ENCODE data around the gene HARBI1. TPM values are rescaled to one million over a fixed set of nuclear protein-coding genes. Genes with fewer than 3 reads are reported as not detected.

Gene HARBI1
- total RNA-seq, 1 experiment from 2014 or later: 4.4 TPM

- DNase-seq (ENCODE audit: low spot score): no peak
- POLR2A ChIA-PET: no interaction called here
- H3K4me3 Mint-ChIP-seq: no peak overlapping the region
- H3K36me3 Mint-ChIP-seq: no peaks in the 10 kb centered on the region
- no peaks in the 10 kb centered on the region for H3K4me1 Mint-ChIP-seq
- ATAC-seq: no peak
- no peaks in the 10 kb centered on the region for H3K9me3 Mint-ChIP-seq
- no peak for TF ChIP-seq RORB (CRISPR knock-in tag; IDR thresholded peaks at IDR 0.05)
- TF ChIP-seq PREB (CRISPR knock-in tag; IDR thresholded peaks at IDR 0.05; ENCODE audit: borderline replicate concordance): no peak
- no peak for TF ChIP-seq ATF2 (CRISPR knock-in tag; IDR thresholded peaks at IDR 0.05; ENCODE audit: borderline replicate concordance, low read depth)
- CTCF ChIA-PET: interaction anchor here (0.7 to 1.6 kb wide), 2 partner anchors 71 to 155 kb away, joined by 4 read pairs; no protein-coding TSS in a partner anchor
- H3K27me3 Mint-ChIP-seq (ENCODE audit: low read depth): no peaks in the 10 kb centered on the region
- no peak overlapping the region for H3K27ac Mint-ChIP-seq
Measured at GRCh38 chr11:46600194-46600960, 16.6 kb downstream of the HARBI1 start.

GRCh38 chr11:46599340-46600193, 17.5 kb downstream of the HARBI1 start:
- H3K4me1 Mint-ChIP-seq: peaks cover 1% of the 10 kb centered on the region
- ChIA-PET CTCF (interaction anchor here (0.7 to 1.7 kb wide), 4 partner anchors 10 to 154 kb away, joined by 3 to 4 read pairs (median 4); no protein-coding TSS in a partner anchor), POLR2A (interaction anchor here (0.6 kb wide), 1 partner anchor 121 kb away, joined by 4 read pairs; no protein-coding TSS in a partner anchor)
- no peaks in the 10 kb centered on the region for H3K36me3 Mint-ChIP-seq
- no peak overlapping the region for H3K4me3 Mint-ChIP-seq
- no peaks in the 10 kb centered on the region for H3K27me3 Mint-ChIP-seq (ENCODE audit: low read depth)
- no peak for ATAC-seq
- TF ChIP-seq NR3C1 (CRISPR knock-in tag; conservative IDR thresholded peaks at IDR 0.05; ENCODE audit: low read depth) (no peak), FOXP1 (CRISPR knock-in tag; IDR thresholded peaks at IDR 0.05; ENCODE audit: borderline replicate concordance) (no peak), ZNF232 (CRISPR knock-in tag; IDR thresholded peaks at IDR 0.05) (no peak), HMGXB4 (CRISPR knock-in tag; IDR thresholded peaks at IDR 0.05) (no peak), MLX (CRISPR knock-in tag; IDR thresholded peaks at IDR 0.05) (no peak), OVOL2 (CRISPR knock-in tag; IDR thresholded peaks at IDR 0.05; ENCODE audit: borderline replicate concordance) (no peak), PREB (CRISPR knock-in tag; IDR thresholded peaks at IDR 0.05; ENCODE audit: borderline replicate concordance) (no peak), NR2C2 (CRISPR knock-in tag; IDR thresholded peaks at IDR 0.05) (no peak), E2F4 (CRISPR knock-in tag; IDR thresholded peaks at IDR 0.05; ENCODE audit: borderline replicate concordance, low read depth) (no peak), RORB (CRISPR knock-in tag; IDR thresholded peaks at IDR 0.05) (no peak), JAZF1 (CRISPR knock-in tag; IDR thresholded peaks at IDR 0.05) (no peak), CREM (CRISPR knock-in tag; IDR thresholded peaks at IDR 0.05) (no peak), E2F5 (CRISPR knock-in tag; IDR thresholded peaks at IDR 0.05) (no peak), ATF3 (CRISPR knock-in tag; conservative IDR thresholded peaks at IDR 0.05) (no peak), ERG (CRISPR knock-in tag; IDR thresholded peaks at IDR 0.05) (no peak), ZNF671 (CRISPR knock-in tag; IDR thresholded peaks at IDR 0.05) (no peak), JUN (CRISPR knock-in tag; IDR thresholded peaks at IDR 0.05) (no peak)
- DNase-seq (ENCODE audit: low spot score): no peak
- H3K27ac Mint-ChIP-seq: no peak overlapping the region
- no peaks in the 10 kb centered on the region for H3K9me3 Mint-ChIP-seq
